Cardiac septum (tissue), 1 donor: ENCODE data around the gene DCDC2C. TPM values are rescaled to one million over a fixed set of nuclear protein-coding genes. Genes with fewer than 3 reads are reported as not detected.

Experiments
- DNase-seq: peaks from one replicate; pipeline ENCODE4 v3.0.0-alpha.2; 2020; ENCODE audit warnings: low spot score
- intact Hi-C: fragments of 100-400 bp; cut with DNase I; formaldehyde crosslinking; loops from one replicate; pipeline ENCODE4 v1.14.0; 2022
- total RNA-seq: library from RNA; stranded (reverse); fragmentation: NEBNext Ultra II Directional; extraction: Animal tissue kit (Norgen Biotek cat#: 25700); gene quantifications from one replicate; pipeline ENCODE4 v1.2.1, GENCODE V29; 2021
- donor health status: DM: no; HTN: no; CAD: no.

DCDC2C gene
- total RNA-seq, 1 donor from 2014 or later = not detected

- intact Hi-C loops = no loop called here
- DNase-seq = no peak
Observed at GRCh38 chr2:3867469-3867868, 164.1 kb downstream of the DCDC2C start.

- intact Hi-C loops = no loop called here
Observed at GRCh38 chr2:3868012-3868805, 164.8 kb downstream of the DCDC2C start.

GRCh38 chr2:3870222-3870621 lies 166.8 kb downstream of the DCDC2C start:
- no peak for DNase-seq
- intact Hi-C loops = no loop called here

More at GRCh38 chr2:3868012-3868805, 164.8 kb downstream of the DCDC2C start:
- DNase-seq = no peak

- no peak for DNase-seq
- intact Hi-C loops = no loop called here
Observed at GRCh38 chr2:3871002-3871401, 167.6 kb downstream of the DCDC2C start.

- intact Hi-C loops = no loop called here
Observed at GRCh38 chr2:3872451-3872850, 169.1 kb downstream of the DCDC2C start.

GRCh38 chr2:3873899-3874298 lies 170.5 kb downstream of the DCDC2C start:
- no peak for DNase-seq
- intact Hi-C loops = no loop called here

More at GRCh38 chr2:3872451-3872850, 169.1 kb downstream of the DCDC2C start:
- no peak for DNase-seq

- intact Hi-C loops = no loop called here
- no peak for DNase-seq
Observed at GRCh38 chr2:3876221-3876620, 172.8 kb downstream of the DCDC2C start.

- intact Hi-C loops = no loop called here
- no peak for DNase-seq
Observed at GRCh38 chr2:3876685-3877084, 173.3 kb downstream of the DCDC2C start.

GRCh38 chr2:3885629-3886628 lies 182.6 kb downstream of the DCDC2C start:
- DNase-seq = no peak

GRCh38 chr2:3895021-3895420 lies 191.6 kb downstream of the DCDC2C start:
- no peak for DNase-seq
- intact Hi-C loops = no loop called here

More at GRCh38 chr2:3885629-3886628, 182.6 kb downstream of the DCDC2C start:
- intact Hi-C loops = no loop called here

Other genes with a start within 250 kb of the DCDC2C start
- 135 TPM for gene ADI1, start 184.0 kb upstream of the DCDC2C start, total RNA-seq
- gene RNASEH1, start 145.2 kb upstream of the DCDC2C start, total RNA-seq = 21.4 TPM
- gene RPS7, start 128.3 kb upstream of the DCDC2C start, total RNA-seq = 489 TPM
- 3.1 TPM for gene COLEC11, start 108.5 kb upstream of the DCDC2C start, total RNA-seq
- not detected for gene ALLC, start 45.4 kb upstream of the DCDC2C start, total RNA-seq